NCI-H1092 treated with DMSO at 0.1 percent for 48 hours (cell line): ENCODE results near the gene NOL4L.

Experiments used
- DNase-seq: peaks from one replicate; lab custom pipeline; 2025; lab: John Stamatoyannopoulos, UW

Gene NOL4L

GRCh38 chr20:32444474-32445220 lies 140.5 kb downstream of the NOL4L start:
- DNase-seq, result no peak

- DNase-seq, result no peak
Measured at GRCh38 chr20:32443386-32443974, 141.7 kb downstream of the NOL4L start.

- no peak for DNase-seq
Measured at GRCh38 chr20:32442630-32443373, 142.3 kb downstream of the NOL4L start.

- no peak for DNase-seq
Measured at GRCh38 chr20:32441638-32442037, 143.5 kb downstream of the NOL4L start.

DNA sequence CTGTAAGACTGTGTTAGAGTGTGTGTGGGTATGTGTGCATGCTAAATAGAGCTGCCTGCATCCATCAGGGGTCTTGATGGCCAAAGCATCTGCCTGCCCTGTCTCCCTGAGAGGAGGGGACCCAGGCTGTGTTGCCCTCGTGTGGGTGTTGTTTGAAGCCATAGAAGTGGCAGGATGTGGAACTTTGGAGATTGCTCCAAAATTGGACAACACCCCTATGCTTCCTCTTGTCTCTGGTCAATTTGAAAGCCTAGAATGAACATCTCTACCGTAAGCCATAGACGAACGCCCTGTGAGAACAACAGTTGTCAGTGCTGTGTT lies 144.4 kb downstream of the NOL4L start:
- no peak for DNase-seq

DNA sequence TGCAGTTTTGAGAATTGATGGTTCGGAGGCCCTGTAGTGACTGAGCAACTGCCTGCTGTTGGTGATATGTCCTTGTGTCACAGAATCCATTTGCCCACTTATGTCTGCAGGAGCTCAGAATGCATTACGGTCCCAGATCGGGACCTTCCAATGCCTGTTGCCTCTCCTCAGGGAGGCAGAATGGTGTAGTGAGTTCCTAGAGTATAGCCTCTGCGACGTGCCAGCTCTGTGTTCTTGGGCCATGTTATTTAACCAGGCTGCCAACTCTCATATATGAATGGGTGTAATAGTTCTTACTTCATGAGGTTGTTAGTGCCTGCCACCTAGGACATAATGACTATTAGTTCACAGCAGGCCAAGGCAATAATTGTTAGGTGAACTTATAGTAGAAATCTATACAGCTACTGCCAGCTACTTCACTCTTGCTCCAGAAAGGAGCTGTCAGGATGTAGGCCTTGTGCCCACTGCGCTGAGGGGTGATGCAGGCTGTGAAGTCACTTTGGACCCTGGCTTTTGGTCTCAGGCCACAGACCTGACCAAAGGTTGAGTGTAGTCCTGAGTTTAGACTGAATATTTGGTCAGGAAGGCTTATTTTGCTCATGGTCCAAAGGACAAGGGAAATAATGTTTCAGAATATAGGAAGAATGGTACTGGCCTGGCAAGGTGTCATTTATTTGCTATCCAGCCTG lies 144.9 kb downstream of the NOL4L start:
- DNase-seq, result no peak

GRCh38 chr20:32439132-32439829 lies 145.9 kb downstream of the NOL4L start:
- no peak for DNase-seq

DNA sequence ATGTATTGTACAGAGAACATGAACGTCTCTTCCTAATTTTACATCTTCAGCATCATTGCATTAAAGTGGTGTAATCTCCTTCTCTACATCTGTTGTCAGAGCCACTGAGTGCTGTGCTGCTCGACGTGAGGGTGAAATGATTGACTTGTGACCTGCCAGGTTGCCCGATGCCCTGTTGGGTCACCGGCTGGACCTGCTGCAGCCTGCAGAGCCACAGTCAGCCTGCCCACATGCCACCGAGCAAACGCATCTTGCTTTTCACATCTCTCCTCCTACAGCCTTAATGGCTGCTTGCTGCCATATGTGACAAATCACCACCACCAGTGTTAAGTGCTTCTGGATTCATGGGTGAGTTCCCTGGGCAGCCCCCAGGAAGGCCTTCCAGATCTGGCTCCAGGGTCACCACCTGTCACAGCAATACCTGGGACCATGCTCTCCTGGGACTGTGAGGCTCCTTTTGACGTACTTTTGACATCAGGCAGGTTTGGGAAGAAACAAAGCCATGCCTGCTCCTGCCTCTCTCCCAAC lies 146.7 kb downstream of the NOL4L start:
- no peak for DNase-seq

DNA sequence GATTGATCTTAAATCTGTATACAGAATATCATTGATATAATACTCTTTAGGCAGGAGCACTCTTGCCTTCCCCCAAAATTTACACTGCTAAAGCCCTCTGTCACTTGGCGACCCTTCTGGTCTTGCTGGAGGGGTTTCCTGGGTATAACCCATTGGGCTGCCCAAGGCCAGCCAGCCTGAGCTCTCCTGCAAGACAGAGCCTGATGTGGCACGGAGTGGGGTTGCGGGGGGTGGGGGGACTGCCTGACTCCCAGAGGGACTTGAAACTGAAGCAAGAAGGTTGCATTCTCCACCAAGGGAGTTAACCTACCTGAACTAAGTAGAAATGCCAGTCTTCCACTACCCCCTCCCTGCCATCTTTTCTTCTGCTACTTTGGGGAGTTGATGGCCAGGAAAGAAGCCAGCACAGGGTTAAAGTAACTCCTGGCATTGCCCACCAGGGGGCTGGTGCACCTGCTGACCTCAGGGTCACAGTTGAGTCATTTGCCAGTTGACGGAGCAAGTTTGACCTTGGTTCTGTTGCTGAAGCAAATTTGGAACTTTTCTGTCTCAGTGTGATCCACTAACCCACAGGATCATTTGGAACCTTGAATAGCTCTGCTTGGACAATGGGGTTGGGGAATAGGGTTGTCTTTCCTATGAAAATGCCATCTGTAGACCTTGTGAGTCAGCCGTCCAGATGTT lies 147.6 kb downstream of the NOL4L start:
- DNase-seq, result no peak

- DNase-seq, result no peak
Measured at GRCh38 chr20:32436968-32437367, 148.2 kb downstream of the NOL4L start.

- no peak for DNase-seq
Measured at GRCh38 chr20:32436142-32436861, 148.8 kb downstream of the NOL4L start.

- no peak for DNase-seq
Measured at GRCh38 chr20:32435449-32436107, 149.6 kb downstream of the NOL4L start.

DNA sequence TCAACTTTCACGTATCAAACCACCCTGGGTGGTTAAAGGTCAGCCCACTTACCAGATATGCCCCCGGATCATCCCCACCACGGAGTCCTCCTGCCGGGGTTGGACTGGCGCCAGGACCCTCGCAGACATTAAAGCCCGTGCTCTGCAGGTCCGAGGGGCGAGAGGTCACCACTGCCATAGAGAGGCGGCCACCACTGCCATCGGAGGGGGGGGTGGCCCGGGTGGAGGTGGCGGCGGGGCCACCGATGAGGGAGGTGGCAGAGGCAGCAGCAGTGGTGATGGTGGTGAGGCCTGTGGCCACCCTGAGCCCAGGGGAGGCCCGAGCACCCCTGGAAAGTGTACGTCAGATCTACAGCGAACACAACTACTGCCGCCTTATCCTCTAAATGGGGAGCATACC lies 150.7 kb downstream of the NOL4L start:
- no peak for DNase-seq

DNA sequence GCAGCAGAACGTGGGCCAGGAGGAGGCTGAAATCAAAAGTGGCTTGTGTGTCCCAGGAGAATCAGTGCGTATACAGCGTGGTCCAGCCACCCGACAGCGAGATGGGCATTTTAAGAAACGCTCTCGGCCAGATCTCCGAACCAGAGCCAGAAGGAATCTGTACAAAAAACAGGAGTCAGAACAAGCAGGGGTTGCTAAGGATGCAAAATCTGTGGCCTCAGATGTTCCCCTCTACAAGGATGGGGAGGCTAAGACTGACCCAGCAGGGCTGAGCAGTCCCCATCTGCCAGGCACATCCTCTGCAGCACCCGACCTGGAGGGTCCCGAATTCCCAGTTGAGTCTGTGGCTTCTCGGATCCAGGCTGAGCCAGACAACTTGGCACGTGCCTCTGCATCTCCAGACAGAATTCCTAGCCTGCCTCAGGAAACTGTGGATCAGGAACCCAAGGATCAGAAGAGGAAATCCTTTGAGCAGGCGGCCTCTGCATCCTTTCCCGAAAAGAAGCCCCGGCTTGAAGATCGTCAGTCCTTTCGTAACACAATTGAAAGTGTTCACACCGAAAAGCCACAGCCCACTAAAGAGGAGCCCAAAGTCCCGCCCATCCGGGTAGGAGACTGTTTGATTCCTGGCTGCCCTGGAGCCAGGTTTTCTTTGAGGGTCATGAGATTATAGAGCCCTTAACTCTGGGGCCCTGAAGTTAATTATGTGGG lies 151.7 kb downstream of the NOL4L start:
- no peak for DNase-seq

GRCh38 chr20:32432277-32432676 lies 152.9 kb downstream of the NOL4L start:
- DNase-seq, result peak; percentile 8

DNA sequence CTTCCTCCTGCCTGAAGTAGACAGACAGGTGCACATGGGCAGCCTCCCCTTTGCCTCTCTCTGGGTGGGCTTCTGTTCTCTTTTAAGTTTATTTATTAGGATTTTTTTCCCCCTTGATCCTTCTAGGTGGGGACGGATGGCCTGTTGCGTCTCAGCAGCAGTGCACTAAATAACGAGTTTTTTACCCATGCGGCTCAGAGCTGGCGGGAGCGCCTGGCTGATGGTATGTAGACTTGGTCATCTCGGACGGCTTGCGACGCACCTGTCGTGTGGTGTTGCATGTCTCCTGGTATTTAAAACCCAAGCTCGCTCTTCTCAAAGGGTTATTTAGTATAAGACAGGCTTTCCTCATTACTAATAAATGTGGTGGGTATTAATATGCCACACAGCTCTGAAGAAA lies 153.7 kb downstream of the NOL4L start:
- DNase-seq, result no peak

DNA sequence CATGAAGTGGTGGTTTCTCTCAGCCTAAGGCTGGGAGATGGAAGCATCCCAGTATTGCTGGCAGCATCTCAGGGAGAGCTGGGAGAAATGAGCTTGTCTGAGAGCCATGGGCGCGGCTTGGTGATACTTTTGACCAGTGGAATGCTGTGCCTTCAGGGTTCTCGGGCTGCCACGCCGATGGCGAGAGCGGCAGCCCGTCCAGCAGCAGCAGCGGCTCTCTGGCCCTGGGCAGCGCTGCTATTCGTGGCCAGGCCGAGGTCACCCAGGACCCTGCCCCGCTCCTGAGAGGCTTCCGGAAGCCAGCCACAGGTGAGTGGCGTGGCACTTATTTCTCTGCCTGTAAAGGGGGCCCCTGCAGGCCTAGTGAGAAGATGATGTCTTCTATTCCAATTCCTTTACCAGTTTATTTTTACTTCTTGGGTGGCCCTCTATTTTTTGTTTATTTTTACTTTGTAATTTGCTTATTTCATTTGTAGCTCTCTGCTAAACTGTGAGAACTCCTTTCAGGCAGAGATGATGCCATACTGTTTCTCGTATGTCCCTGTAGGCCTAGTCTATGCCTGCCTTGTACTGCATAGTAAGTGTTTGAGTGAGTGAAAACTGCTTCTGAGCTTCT lies 155.3 kb downstream of the NOL4L start:
- DNase-seq, result no peak

DNA sequence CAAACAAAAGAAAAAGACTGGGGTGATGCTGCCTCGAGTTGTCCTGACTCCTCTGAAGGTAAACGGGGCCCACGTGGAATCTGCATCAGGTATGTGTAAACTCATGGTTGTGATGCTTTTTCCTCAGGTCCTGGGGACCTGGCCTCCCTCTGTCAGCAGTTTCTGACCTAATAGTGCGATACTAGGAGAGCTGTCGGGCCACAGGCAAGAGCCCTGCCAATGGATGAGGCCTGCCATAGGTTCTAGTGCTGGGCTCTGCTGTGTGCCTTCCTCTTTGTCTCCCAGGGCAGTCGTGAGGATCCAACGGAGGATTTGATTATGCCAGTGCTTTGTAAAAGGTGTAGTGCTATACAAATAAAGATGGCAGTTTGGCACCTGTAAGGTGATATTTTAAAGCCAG lies 155.8 kb downstream of the NOL4L start:
- no peak for DNase-seq

DNA sequence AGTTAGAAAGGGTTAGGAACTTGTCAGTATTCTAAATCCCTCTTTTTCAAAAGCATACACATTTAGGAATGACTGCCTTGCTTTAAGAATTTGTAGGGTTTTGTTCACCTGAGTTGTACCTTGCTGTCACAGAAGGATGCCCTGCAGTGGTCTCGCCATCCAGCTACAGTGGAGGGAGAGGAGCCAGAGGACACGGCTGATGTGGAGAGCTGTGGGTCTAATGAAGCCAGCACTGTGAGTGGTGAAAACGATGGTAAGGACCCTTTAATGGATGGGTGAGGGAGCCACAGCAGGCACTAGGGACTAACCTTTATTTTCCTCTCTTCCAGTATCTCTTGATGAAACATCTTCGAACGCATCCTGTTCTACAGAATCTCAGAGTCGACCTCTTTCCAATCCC lies 157.1 kb downstream of the NOL4L start:
- no peak for DNase-seq
